Measurements from ENCODE around the gene PJVK.
"Not testable (repeated sequence)": the region's sequence is repeated elsewhere in the genome, so short reads cannot be mapped to it uniquely, and the experiment has no call there.

The PJVK gene

GRCh38 chr2:178436662-178437061, 14.5 kb upstream of the PJVK start:
- DNase-seq = no peak

- DNase-seq = no peak
Observed at GRCh38 chr2:178441426-178441825, 9.8 kb upstream of the PJVK start.

- DNase-seq = no peak
Observed at GRCh38 chr2:178448968-178449661, 2.1 kb upstream of the PJVK start.

- DNase-seq = no peak
Observed at GRCh38 chr2:178449700-178450523, 1.3 kb upstream of the PJVK start.

GRCh38 chr2:178450524-178450773, 729 bp upstream of the PJVK start:
- no peak for DNase-seq

GRCh38 chr2:178452334-178452733, 1.2 kb downstream of the PJVK start:
- no peak for DNase-seq

- no peak for DNase-seq
Observed at GRCh38 chr2:178452870-178453269, 1.7 kb downstream of the PJVK start.

GRCh38 chr2:178455947-178456346, 4.8 kb downstream of the PJVK start:
- no peak for DNase-seq

- DNase-seq = no peak
Observed at GRCh38 chr2:178457390-178457886, 6.3 kb downstream of the PJVK start.

GRCh38 chr2:178469219-178469849, 18.2 kb downstream of the PJVK start:
- DNase-seq = no peak

- not testable (repeated sequence) for DNase-seq
Observed at GRCh38 chr2:178471313-178471712, 20.1 kb downstream of the PJVK start.

GRCh38 chr2:178473373-178473772, 22.2 kb downstream of the PJVK start:
- no peak for DNase-seq

GRCh38 chr2:178473931-178474330, 22.8 kb downstream of the PJVK start:
- DNase-seq = no peak

GRCh38 chr2:178474560-178474959, 23.4 kb downstream of the PJVK start:
- DNase-seq = no peak

GRCh38 chr2:178476477-178476876, 25.3 kb downstream of the PJVK start:
- no peak for DNase-seq

GRCh38 chr2:178477443-178478129, 26.4 kb downstream of the PJVK start:
- DNase-seq = no peak

- DNase-seq = no peak
Observed at GRCh38 chr2:178478130-178478438, 26.9 kb downstream of the PJVK start.

GRCh38 chr2:178478439-178479274, 27.5 kb downstream of the PJVK start, which contains the start of gene FKBP7:
Gene FKBP7, minus strand, starts transcription at chr2:178478600. Its CDS starts 101 bp downstream, at chr2:178478499.
- DNase-seq = peak; percentile 60 to 75

- DNase-seq = no peak
Observed at GRCh38 chr2:178479275-178479616, 28.1 kb downstream of the PJVK start.

GRCh38 chr2:178479758-178480226, 28.6 kb downstream of the PJVK start:
- no peak for DNase-seq

GRCh38 chr2:178480227-178481181, 29.3 kb downstream of the PJVK start, which contains the start of gene PLEKHA3:
Gene PLEKHA3, plus strand, starts transcription at chr2:178480457. Its CDS starts 413 bp downstream, at chr2:178480870.
- peak; percentile 82 to 83 for DNase-seq

All from NCI-H1930 (cell line).